Measurements from ENCODE around the gene TNS3. TPM values are rescaled to one million over a fixed set of nuclear protein-coding genes. Genes with fewer than 3 reads are reported as not detected.

Gene TNS3
- total RNA-seq, 1 experiment from 2014 or later = 143 TPM

DNA sequence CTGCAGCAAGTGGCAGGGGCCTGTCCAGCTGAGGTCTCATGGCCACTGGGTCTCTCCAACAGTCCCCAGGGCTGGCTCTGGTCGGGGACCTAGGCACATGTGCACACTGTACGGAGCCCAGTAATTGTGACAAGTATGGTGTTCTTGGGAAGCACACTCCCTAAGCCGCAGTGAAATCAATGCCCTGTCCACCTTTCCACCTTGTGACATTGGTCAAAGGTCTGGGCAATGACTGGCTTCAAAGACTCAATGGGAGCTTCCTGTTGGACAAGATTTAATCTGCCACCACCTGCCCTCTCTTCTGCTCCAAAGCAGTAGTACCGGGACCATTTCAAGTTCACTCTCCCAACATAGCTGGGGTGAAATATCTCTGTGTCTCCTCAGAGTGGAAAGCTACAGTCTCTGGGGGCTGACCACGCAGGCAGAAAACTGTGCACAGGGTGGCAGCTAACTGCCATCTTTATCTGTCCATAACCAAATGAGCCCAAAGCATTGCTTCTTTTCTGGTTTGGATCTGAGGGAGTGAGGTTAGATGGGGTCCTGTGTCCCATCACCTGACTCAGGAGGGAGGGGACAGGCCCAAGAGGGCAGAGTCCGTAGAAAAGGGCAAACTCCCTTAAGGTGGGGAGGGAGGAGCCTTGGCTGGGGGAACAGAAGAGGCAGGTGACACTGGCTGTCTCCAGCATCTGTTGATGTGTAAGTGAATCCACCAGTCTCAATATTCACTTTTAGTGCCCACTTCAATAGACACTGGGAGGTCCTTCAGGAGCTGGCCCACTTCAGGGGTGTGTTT is 307.7 kb downstream of the TNS3 start:
- TF ChIP-seq EZH2 (IDR thresholded peaks at IDR 0.05; ENCODE audit: low read depth) = no peak
- TF ChIP-seq, protein P1, sequence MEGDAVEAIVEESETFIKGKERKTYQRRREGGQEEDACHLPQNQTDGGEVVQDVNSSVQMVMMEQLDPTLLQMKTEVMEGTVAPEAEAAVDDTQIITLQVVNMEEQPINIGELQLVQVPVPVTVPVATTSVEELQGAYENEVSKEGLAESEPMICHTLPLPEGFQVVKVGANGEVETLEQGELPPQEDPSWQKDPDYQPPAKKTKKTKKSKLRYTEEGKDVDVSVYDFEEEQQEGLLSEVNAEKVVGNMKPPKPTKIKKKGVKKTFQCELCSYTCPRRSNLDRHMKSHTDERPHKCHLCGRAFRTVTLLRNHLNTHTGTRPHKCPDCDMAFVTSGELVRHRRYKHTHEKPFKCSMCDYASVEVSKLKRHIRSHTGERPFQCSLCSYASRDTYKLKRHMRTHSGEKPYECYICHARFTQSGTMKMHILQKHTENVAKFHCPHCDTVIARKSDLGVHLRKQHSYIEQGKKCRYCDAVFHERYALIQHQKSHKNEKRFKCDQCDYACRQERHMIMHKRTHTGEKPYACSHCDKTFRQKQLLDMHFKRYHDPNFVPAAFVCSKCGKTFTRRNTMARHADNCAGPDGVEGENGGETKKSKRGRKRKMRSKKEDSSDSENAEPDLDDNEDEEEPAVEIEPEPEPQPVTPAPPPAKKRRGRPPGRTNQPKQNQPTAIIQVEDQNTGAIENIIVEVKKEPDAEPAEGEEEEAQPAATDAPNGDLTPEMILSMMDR (conservative IDR thresholded peaks at IDR 0.05) = no peak
- no peaks in the 10 kb centered on the region for H3K27me3 ChIP-seq (ENCODE audit: insufficient read depth, low read depth)
- ChIA-PET POLR2A (ENCODE audit: unreplicated experiment) (no interaction called here), CTCF (no interaction called here)
- no peaks in the 10 kb centered on the region for H3K4me1 ChIP-seq (replicated peaks; ENCODE audit: insufficient read depth)
- intact Hi-C loops (cut with micrococcal nuclease; ENCODE audit: unreplicated experiment) = no loop called here
- H3K4me2 ChIP-seq = no peak overlapping the region
- peaks cover 40% of the 10 kb centered on the region; the same call in 1 of the 2 replicates for H3F3A ChIP-seq (ENCODE audit: insufficient read depth, low read depth)
- DNase-seq = no peak
- peaks cover 7% of the 10 kb centered on the region; the same call in 1 of the 2 replicates for H3K9me3 ChIP-seq (ENCODE audit: insufficient read depth, low read depth)
- peaks cover 26% of the 10 kb centered on the region; the same call in 1 of the 2 replicates for H3K36me3 ChIP-seq (ENCODE audit: low read depth)
- no peak overlapping the region for H3K27ac ChIP-seq
- H4K20me1 ChIP-seq (ENCODE audit: insufficient read depth) = peaks cover 6% of the 10 kb centered on the region; the same call in 1 of the 2 replicates
- no TSS peak for BruUV-seq (replicated peaks)
- H3K9me2 ChIP-seq (ENCODE audit: insufficient read depth) = no peaks in the 10 kb centered on the region
- H2AFZ ChIP-seq = no peak overlapping the region
- no peak overlapping the region for H3K4me3 ChIP-seq
- H3K79me2 ChIP-seq (ENCODE audit: low read depth) = no peaks in the 10 kb centered on the region

DNA sequence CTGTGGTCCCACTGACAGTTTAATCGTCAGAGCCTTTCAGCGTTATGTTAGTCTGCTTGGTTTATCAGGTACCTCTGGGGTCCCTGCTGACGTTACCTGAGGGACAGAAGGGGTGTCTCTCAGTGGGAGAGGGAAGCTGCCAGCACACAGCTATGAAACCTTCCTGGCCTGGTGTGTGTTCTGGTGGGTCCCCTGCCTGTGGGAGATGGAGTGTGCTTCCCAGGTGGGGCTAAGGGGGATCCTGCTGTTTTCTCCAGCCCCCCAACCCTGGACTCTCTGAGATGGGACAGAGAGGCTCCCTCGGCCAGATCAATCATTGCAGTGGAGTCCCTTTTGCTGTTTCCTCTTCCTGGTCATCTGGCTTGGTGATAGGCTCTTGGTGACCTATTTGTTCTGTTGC is 308.8 kb downstream of the TNS3 start:
- no peaks in the 10 kb centered on the region for H3K4me1 ChIP-seq (replicated peaks; ENCODE audit: insufficient read depth)
- ChIA-PET POLR2A (ENCODE audit: unreplicated experiment) (no interaction called here), CTCF (no interaction called here)
- no peaks in the 10 kb centered on the region for H4K20me1 ChIP-seq (ENCODE audit: insufficient read depth)
- TF ChIP-seq, protein P1 (conservative IDR thresholded peaks at IDR 0.05) = no peak
- TF ChIP-seq EZH2 (IDR thresholded peaks at IDR 0.05; ENCODE audit: low read depth) = no peak
- peaks cover 7% of the 10 kb centered on the region; the same call in 1 of the 2 replicates for H3K9me3 ChIP-seq (ENCODE audit: insufficient read depth, low read depth)
- peaks cover 20% of the 10 kb centered on the region; the same call in 1 of the 2 replicates for H3K36me3 ChIP-seq (ENCODE audit: low read depth)
- no peak for DNase-seq
- intact Hi-C loops (cut with micrococcal nuclease; ENCODE audit: unreplicated experiment) = no loop called here
- H3K4me3 ChIP-seq = no peak overlapping the region
- no peaks in the 10 kb centered on the region for H3K9me2 ChIP-seq (ENCODE audit: insufficient read depth)
- H3F3A ChIP-seq (ENCODE audit: insufficient read depth, low read depth) = peaks cover 40% of the 10 kb centered on the region; the same call in 1 of the 2 replicates
- BruUV-seq (replicated peaks) = no TSS peak
- no peak overlapping the region for H3K27ac ChIP-seq
- no peak overlapping the region for H2AFZ ChIP-seq
- H3K27me3 ChIP-seq (ENCODE audit: insufficient read depth, low read depth) = no peaks in the 10 kb centered on the region
- no peaks in the 10 kb centered on the region for H3K79me2 ChIP-seq (ENCODE audit: low read depth)
- H3K4me2 ChIP-seq = no peak overlapping the region

DNA sequence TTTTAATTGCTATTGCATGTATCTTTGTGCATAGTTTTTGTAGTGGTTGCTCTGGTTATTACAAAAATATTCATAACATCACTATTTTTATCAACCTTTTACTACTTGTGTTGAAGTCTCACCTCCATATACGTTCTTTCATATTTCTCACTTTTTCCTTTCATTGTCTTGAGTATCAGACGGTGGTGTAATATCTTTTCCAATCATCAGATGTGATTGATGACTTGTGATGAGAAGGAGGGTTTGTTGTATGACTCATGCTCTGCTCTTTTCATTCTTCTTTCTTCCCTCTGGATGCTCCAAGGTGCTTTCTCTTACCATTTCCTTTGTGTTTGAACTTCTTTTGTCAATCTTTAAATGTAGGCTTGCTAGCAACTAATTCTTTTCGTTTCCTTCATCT is 310.2 kb downstream of the TNS3 start:
- Histone ChIP-seq H3K4me3 (no peak overlapping the region), H3K4me1 (replicated peaks; ENCODE audit: insufficient read depth) (peaks cover 2% of the 10 kb centered on the region), H3K79me2 (ENCODE audit: low read depth) (no peaks in the 10 kb centered on the region), H2AFZ (no peak overlapping the region), H3K27ac (no peak overlapping the region), H3K4me2 (no peak overlapping the region), H4K20me1 (ENCODE audit: insufficient read depth) (no peaks in the 10 kb centered on the region), H3K9me2 (ENCODE audit: insufficient read depth) (no peaks in the 10 kb centered on the region), H3K27me3 (ENCODE audit: insufficient read depth, low read depth) (no peaks in the 10 kb centered on the region), H3K36me3 (ENCODE audit: low read depth) (peaks cover 11% of the 10 kb centered on the region; the same call in 1 of the 2 replicates), H3F3A (ENCODE audit: insufficient read depth, low read depth) (peaks cover 39% of the 10 kb centered on the region), H3K9me3 (ENCODE audit: insufficient read depth, low read depth) (peaks cover 7% of the 10 kb centered on the region; the same call in 1 of the 2 replicates)
- POLR2A ChIA-PET (ENCODE audit: unreplicated experiment) = no interaction called here
- TF ChIP-seq, protein P1 (conservative IDR thresholded peaks at IDR 0.05) = no peak
- TF ChIP-seq EZH2 (IDR thresholded peaks at IDR 0.05; ENCODE audit: low read depth) = no peak
- DNase-seq = no peak
- BruUV-seq (replicated peaks) = no TSS peak
- intact Hi-C loops (cut with micrococcal nuclease; ENCODE audit: unreplicated experiment) = no loop called here
- CTCF ChIA-PET = no interaction called here
